GM12874 (cell line): ENCODE results near the gene CASP14.

Experiments used
- TF ChIP-seq, protein P1 (sequence below): IDR thresholded peaks from 2 replicates; pipeline ENCODE4 v1.5.1; 2011; ENCODE audit warnings: low read depth, mild to moderate bottlenecking, control low read depth, low read length, moderate library complexity; ENCODE audit not compliant: insufficient read depth

Gene CASP14, protein sequence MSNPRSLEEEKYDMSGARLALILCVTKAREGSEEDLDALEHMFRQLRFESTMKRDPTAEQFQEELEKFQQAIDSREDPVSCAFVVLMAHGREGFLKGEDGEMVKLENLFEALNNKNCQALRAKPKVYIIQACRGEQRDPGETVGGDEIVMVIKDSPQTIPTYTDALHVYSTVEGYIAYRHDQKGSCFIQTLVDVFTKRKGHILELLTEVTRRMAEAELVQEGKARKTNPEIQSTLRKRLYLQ

DNA sequence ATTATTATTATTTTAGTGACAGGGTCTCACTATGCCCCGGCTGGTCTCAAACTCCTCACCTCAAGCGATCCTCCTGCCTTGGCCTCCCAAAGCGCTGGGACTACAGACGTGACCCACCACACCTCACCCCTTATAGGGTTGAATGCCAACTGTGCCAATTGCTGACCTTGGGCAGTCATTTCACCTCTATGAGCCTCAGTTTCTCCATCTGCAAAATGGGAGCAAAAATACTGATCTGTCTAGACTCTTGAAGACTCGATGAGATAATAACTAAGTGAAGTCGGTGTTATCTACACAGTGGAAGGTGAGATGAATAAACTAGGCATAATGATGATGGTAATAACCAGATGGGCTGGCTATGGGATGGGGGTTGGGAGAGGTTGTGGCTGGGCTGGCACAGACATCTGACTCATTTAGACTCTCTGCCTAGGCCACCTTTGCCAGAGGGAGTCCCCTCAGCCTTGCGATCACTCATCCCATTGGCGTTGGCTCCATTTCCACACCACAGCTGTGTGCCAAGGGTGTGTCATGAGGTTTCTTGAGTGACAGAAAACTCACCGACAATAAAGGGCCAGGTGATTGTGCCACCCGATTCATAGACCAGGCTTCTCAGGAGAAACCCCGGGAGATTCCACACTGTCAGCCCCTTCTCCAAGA lies at the start of gene CASP14:
Gene CASP14, plus strand, starts transcription at position 596 of the 657 bp plus-strand sequence. CDS start 2,772 bp downstream, outside the sequence.
- TF ChIP-seq, protein P1, sequence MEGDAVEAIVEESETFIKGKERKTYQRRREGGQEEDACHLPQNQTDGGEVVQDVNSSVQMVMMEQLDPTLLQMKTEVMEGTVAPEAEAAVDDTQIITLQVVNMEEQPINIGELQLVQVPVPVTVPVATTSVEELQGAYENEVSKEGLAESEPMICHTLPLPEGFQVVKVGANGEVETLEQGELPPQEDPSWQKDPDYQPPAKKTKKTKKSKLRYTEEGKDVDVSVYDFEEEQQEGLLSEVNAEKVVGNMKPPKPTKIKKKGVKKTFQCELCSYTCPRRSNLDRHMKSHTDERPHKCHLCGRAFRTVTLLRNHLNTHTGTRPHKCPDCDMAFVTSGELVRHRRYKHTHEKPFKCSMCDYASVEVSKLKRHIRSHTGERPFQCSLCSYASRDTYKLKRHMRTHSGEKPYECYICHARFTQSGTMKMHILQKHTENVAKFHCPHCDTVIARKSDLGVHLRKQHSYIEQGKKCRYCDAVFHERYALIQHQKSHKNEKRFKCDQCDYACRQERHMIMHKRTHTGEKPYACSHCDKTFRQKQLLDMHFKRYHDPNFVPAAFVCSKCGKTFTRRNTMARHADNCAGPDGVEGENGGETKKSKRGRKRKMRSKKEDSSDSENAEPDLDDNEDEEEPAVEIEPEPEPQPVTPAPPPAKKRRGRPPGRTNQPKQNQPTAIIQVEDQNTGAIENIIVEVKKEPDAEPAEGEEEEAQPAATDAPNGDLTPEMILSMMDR = no peak

DNA sequence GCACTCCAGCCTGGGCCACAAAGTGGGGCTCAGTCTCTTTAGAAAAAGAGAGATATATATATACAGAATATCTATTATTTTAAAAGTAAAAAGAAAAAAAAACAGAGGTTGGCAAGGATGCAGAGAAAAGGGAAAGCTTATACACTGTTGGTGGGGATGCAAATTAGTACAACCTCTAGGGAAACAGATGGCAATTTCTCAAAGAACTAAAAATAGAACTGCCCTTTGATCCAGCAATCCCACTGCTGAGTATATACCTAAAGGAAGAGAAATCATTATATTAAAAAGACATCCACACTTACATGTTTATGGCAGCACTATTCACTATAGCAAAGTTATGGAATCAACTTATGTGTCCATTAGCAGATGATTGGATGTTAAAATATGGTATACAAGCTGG lies 41.0 kb upstream of the CASP14 start:
- TF ChIP-seq, protein P1 = no peak

DNA sequence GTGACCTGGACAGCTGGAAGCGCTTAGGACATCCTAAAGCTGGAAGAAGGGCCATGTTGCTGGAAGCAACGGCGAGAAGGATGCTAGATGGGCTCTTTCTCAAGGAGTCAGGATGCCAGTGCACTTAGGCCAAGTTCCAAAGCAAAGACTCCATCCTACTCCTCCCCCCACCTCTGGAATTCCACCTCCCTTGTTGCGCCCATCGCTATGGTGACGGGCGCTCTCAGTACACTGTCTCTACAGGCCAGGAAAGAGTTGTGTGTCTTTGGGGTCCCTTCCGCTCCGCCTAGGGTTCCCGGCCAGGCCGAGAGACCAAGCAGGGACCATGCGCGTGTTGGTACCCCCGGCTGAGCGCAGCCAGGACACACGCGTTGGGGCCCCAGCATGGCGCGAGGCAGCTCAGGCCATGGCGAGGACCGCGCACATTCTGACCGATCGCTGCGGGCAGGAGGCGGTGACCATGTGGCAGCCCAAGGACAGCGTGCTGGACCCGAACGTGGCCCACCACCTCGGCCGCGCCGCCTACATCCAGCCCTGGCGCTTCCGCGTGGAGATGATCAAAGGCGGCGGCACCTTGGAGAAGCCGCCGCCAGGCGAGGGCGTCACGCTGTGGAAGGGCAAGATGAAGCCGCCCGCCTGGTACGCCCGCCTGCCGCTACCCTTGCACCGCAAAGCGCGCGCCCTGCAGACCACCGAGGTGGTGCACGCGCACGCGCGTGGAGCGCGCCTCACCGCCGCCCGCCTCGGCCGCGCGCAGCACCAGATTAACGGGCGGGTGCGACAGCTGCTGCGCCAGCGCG lies 38.6 kb upstream of the CASP14 start:
- TF ChIP-seq, protein P1 = no peak

DNA sequence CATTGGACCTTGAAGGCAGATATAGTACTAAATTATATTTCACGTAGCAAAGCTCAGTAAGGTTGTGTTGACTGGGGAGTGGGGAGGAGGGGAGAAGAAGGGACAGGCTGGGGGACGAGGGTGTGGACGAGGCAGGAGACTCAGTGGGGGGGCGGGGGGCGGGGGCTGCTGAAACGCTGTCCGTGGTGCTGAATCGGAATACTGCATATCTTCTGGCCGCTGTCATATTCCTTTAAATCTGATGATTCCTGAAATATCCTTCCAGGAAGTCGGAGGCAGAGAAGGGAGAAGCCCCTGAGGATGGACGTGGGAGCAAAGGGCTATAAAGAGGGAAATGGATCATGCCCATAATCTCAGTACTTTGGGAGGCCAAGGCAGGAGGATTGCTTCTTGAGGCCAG lies 34.7 kb upstream of the CASP14 start:
- TF ChIP-seq, protein P1 = no peak

DNA sequence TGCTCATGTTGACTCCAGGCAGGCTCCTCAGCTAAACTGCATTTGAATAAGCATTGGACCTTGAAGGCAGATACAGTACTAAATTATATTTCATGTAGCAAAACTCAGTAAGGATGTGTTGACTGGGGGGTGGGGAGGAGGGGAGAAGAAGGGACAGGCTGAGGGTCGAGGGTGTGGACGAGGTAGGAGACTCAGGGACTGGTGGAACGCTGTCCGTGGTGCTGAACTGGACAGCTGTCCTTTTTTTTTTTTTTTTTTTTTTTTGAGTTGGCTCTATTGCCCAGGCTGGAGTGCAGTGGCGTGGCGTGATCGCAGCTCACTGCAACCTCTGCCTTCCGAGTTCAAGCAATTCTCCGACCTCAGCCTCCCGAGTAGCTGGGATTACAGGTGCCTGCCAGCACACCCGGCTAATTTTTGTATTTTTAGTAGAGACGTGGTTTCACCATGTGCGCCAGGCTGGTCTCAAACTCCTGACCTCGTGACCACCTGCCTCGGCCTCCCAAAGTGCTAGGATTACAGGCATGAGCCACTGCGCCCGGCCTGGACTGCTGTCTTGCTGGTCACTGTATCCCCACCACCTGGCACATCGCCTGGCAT lies 33.2 kb upstream of the CASP14 start:
- TF ChIP-seq, protein P1 = no peak

DNA sequence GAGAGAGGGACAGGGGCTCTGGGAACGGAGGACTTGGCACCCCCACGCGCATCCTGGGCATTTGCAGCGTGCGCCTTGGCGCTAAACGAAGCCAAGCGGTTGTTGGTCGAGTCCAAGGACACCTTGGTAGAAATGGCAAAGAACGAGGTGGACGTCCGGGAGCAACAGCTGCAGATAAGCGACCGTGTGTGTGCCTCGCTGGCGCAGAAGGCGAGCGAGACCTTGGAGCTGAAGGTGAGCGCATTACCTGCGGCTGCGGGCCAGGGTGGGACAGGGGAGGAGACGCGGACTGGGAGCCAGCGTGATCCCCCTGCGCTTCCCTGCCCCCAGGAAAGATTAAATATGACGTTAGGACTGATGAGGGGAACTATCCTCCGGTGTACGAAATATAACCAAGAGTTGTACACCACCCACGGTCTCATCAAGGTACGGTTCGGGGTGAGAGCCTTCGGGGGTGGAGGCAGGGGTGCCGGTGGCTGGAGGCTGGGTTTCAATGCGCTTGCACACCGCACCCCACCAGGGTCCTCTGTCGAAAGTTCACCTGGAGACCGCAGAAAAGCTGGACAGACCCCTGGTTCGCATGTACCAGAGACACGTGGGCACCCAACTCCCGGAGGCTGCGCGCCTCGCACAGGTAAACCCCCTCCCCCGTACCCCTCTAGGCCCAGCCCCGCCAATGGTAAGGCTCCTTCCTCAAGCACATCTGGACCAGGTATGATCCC lies 27.8 kb upstream of the CASP14 start:
- TF ChIP-seq, protein P1 = no peak

DNA sequence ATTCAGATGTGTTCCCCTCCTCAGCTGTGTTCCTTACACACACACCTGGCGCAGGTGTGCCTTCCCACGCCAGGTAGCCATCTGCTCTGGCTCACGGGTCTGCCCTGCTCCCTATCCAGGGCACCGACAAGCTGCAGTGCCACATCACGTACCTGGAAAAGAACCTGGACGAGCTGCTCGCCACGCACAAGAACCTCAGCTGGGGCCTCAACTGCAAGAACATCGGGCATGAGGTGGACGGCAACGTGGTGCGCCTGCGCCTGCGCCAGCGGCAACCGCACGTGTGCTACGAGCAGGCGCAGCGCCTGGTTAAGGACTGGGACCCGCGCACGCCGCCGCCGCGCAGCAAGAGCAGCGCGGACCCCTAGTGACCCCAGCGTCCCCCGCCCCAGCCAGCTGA lies 26.5 kb upstream of the CASP14 start:
- TF ChIP-seq, protein P1 = no peak
